ENCODE results near the gene ZNF730.

DNA sequence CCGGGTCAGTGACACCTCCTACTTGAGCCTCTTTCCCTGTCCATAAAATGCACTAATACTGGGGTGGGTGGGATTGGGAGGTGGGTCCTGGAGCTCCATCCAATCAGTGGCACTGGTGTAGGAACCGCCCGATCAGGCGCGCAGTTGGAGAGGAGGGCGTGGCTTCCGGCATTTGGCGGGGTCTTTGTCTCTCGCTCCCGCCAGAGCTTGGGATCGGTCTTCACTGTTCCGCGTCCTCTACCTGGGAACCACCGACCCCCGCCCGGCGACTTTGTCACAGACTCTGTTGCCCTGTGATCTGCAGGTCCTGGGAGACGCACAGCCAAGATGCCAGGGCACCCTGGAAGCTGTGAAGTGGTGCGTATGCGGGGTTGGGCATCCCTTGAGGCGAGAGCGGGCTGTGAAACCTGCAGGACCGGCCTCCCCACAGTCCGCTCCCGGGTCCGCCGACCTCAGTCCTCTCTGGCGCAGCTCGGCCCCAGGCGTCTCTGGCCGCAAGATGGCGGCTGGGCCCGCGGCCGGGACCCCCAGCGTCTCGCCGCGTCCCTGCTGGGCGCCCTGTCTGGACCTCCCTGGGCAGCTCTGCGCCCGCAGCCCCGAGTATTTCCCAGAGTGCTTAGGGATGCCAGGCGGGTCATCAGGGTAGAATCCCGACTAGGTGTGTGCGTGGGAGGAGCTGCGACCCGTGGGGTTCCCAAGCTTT, 41.6 kb upstream of the ZNF730 start:
- TF ChIP-seq, protein P1, sequence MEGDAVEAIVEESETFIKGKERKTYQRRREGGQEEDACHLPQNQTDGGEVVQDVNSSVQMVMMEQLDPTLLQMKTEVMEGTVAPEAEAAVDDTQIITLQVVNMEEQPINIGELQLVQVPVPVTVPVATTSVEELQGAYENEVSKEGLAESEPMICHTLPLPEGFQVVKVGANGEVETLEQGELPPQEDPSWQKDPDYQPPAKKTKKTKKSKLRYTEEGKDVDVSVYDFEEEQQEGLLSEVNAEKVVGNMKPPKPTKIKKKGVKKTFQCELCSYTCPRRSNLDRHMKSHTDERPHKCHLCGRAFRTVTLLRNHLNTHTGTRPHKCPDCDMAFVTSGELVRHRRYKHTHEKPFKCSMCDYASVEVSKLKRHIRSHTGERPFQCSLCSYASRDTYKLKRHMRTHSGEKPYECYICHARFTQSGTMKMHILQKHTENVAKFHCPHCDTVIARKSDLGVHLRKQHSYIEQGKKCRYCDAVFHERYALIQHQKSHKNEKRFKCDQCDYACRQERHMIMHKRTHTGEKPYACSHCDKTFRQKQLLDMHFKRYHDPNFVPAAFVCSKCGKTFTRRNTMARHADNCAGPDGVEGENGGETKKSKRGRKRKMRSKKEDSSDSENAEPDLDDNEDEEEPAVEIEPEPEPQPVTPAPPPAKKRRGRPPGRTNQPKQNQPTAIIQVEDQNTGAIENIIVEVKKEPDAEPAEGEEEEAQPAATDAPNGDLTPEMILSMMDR (optimal IDR thresholded peaks at IDR 0.05 in 1 of 3, IDR thresholded peaks at IDR 0.05 in 1 of 3, conservative IDR thresholded peaks at IDR 0.05 in 1 of 3; ENCODE audit: extremely low read depth in 1 of 3, insufficient read depth in 2 of 3, low read length in 3 of 3), result no peak
- TF ChIP-seq EZH2 (IDR thresholded peaks at IDR 0.05; ENCODE audit: low read length), result no peak
